ENCODE measurements around the gene LRRC37A.
"Not testable (repeated sequence)": the region's sequence is repeated elsewhere in the genome, so short reads cannot be mapped to it uniquely, and the experiment has no call there.

- TF ChIP-seq POLR2A (IDR thresholded peaks at IDR 0.05; ENCODE audit: low read length); GATA1 (IDR thresholded peaks at IDR 0.05; ENCODE audit: low read depth, low read length): not testable (repeated sequence)
Measured at GRCh38 chr17:46249153-46249552, 45.8 kb upstream of the LRRC37A start.
